Measurements from ENCODE around the gene SH3PXD2B. TPM values are rescaled to one million over a fixed set of nuclear protein-coding genes. Genes with fewer than 3 reads are reported as not detected.

The SH3PXD2B gene
- total RNA-seq, 1 experiment from 2014 or later: 9.4 TPM

Other genes with a start within 250 kb of the SH3PXD2B start
- 34.6 and 34.8 TPM in 2 replicates for gene UBTD2, start 170.8 kb downstream of the SH3PXD2B start, total RNA-seq (2014; rRNA removed; shearing (Covaris generic))
- gene NEURL1B, start 186.7 kb upstream of the SH3PXD2B start, total RNA-seq (2014; rRNA removed; shearing (Covaris generic)): 1.6 and 2.2 TPM in 2 replicates